Karpas-422 (cell line): ENCODE data around the gene TENT4A. TPM values are rescaled to one million over a fixed set of nuclear protein-coding genes. Genes with fewer than 3 reads are reported as not detected.

Source experiments
- DNase-seq: peaks from one replicate; pipeline ENCODE4 v3.0.0-alpha.2; 2015
- H2AFZ ChIP-seq: fragments of 200-600 bp; sonication (generic); 2 replicates; pipeline ENCODE4 v1.6.1; 2014; ENCODE audit warnings: antibody characterized with exemption, low read length, mixed read lengths
- H3K27ac ChIP-seq: fragments of 200-600 bp; sonication (generic); 2 replicates; pipeline ENCODE4 v1.5.1; 2014; ENCODE audit warnings: mild to moderate bottlenecking, low read length, moderate library complexity
- H3K27me3 ChIP-seq: fragments of 200-600 bp; sonication (generic); 2 replicates; pipeline ENCODE4 v1.6.1; 2014; ENCODE audit warnings: low read length, mixed read lengths
- H3K36me3 ChIP-seq: fragments of 200-600 bp; sonication (generic); 2 replicates; pipeline ENCODE4 v1.6.1; 2014; ENCODE audit warnings: low read length, mixed read lengths; ENCODE audit not compliant: insufficient read depth
- H3K4me1 ChIP-seq: fragments of 200-600 bp; sonication (generic); 2 replicates; pipeline ENCODE4 v1.6.1; 2014; ENCODE audit warnings: mild to moderate bottlenecking, low read length, mixed read lengths
- H3K4me2 ChIP-seq: fragments of 200-600 bp; sonication (generic); 2 replicates; pipeline ENCODE4 v1.6.1; 2014; ENCODE audit warnings: low read length, low read depth, mild to moderate bottlenecking; ENCODE audit not compliant: poor library complexity, severe bottlenecking
- H3K4me3 ChIP-seq: fragments of 200-600 bp; sonication (generic); 2 replicates; pipeline ENCODE4 v1.5.1; 2014; ENCODE audit warnings: mild to moderate bottlenecking, antibody characterized with exemption, low read length, mixed read lengths
- H3K79me2 ChIP-seq: fragments of 200-600 bp; sonication (generic); 2 replicates; pipeline ENCODE4 v1.6.1; 2014; ENCODE audit warnings: mild to moderate bottlenecking, low read length, mixed read lengths
- H3K9ac ChIP-seq: fragments of 200-600 bp; sonication (generic); 2 replicates; pipeline ENCODE4 v1.6.0; 2014; ENCODE audit warnings: low read length
- H3K9me2 ChIP-seq: fragments of 200-600 bp; sonication (generic), shearing (Covaris generic); replicated peaks from 2 replicates; pipeline ENCODE4 v1.6.0; 2014; ENCODE audit warnings: mild to moderate bottlenecking, low read length, moderate library complexity; ENCODE audit not compliant: insufficient read depth
- H3K9me3 ChIP-seq: fragments of 300-700, 200-600 bp; sonication (generic); 2 replicates; pipeline ENCODE4 v1.6.1; 2014; ENCODE audit warnings: low read length, mixed read lengths
- H4K20me1 ChIP-seq: fragments of 200-600 bp; sonication (generic); 2 replicates; pipeline ENCODE4 v1.6.1; 2014; ENCODE audit warnings: mild to moderate bottlenecking, antibody characterized with exemption, low read length, low read depth; ENCODE audit not compliant: insufficient read depth
- total RNA-seq: library from RNA; depleted of rRNA; stranded (reverse); fragments of >200 nt; shearing (Covaris generic); gene quantifications from 2 replicates; pipeline ENCODE4 v1.2.3, GENCODE V29; 2014; ENCODE audit warnings: low replicate concordance

Gene TENT4A
- total RNA-seq, 1 experiment from 2014 or later = 45.3 TPM

- Histone ChIP-seq H3K27me3 (no peaks in the 10 kb centered on the region), H3K79me2 (peaks cover 97% of the 10 kb centered on the region), H2AFZ (no peak overlapping the region), H3K9ac (peak overlapping the region; percentile 43), H3K9me2 (no peaks in the 10 kb centered on the region), H3K4me2 (peak overlapping the region; percentile 68), H4K20me1 (peaks cover 40% of the 10 kb centered on the region), H3K36me3 (peaks cover 12% of the 10 kb centered on the region; the same call in 1 of the 2 replicates), H3K27ac (peak overlapping the region; percentile 66), H3K4me3 (peak overlapping the region; percentile 45), H3K9me3 (no peaks in the 10 kb centered on the region), H3K4me1 (peaks cover 85% of the 10 kb centered on the region)
- DNase-seq = peak; percentile 53
Measured at GRCh38 chr5:6721442-6721841, 8.2 kb downstream of the TENT4A start.

GRCh38 chr5:6722015-6722414, 8.8 kb downstream of the TENT4A start:
- Histone ChIP-seq H3K79me2 (peaks cover 97% of the 10 kb centered on the region), H3K9me2 (no peaks in the 10 kb centered on the region), H3K27ac (peak overlapping the region; percentile 66), H3K27me3 (no peaks in the 10 kb centered on the region), H3K4me1 (peaks cover 85% of the 10 kb centered on the region), H4K20me1 (peaks cover 39% of the 10 kb centered on the region), H3K9me3 (no peaks in the 10 kb centered on the region), H2AFZ (no peak overlapping the region), H3K4me3 (peak overlapping the region; percentile 45), H3K36me3 (peaks cover 12% of the 10 kb centered on the region; the same call in 1 of the 2 replicates), H3K9ac (peak overlapping the region; percentile 43), H3K4me2 (peak overlapping the region; percentile 68)
- no peak for DNase-seq

- peaks cover 34% of the 10 kb centered on the region for H4K20me1 ChIP-seq
- H3K9ac ChIP-seq = no peak overlapping the region
- peaks cover 85% of the 10 kb centered on the region for H3K4me1 ChIP-seq
- peaks cover 5% of the 10 kb centered on the region; the same call in 1 of the 2 replicates for H3K36me3 ChIP-seq
- no peaks in the 10 kb centered on the region for H3K9me2 ChIP-seq
- peak overlapping the region; percentile 66 for H3K27ac ChIP-seq
- no peak overlapping the region for H3K4me3 ChIP-seq
- no peaks in the 10 kb centered on the region for H3K27me3 ChIP-seq
- no peak overlapping the region for H2AFZ ChIP-seq
- H3K4me2 ChIP-seq = no peak overlapping the region
- DNase-seq = no peak
- peaks cover 97% of the 10 kb centered on the region for H3K79me2 ChIP-seq
- no peaks in the 10 kb centered on the region for H3K9me3 ChIP-seq
Measured at GRCh38 chr5:6723122-6723815, 10.0 kb downstream of the TENT4A start.

GRCh38 chr5:6723816-6724300, 10.6 kb downstream of the TENT4A start:
- H3K4me1 ChIP-seq = peaks cover 85% of the 10 kb centered on the region

GRCh38 chr5:6724321-6724929, 11.2 kb downstream of the TENT4A start:
- H3K9me2 ChIP-seq = no peaks in the 10 kb centered on the region
- peaks cover 97% of the 10 kb centered on the region for H3K79me2 ChIP-seq
- H3K27ac ChIP-seq = no peak overlapping the region
- H2AFZ ChIP-seq = no peak overlapping the region
- no peak overlapping the region for H3K4me3 ChIP-seq
- H3K4me1 ChIP-seq = peaks cover 84% of the 10 kb centered on the region
- no peak for DNase-seq
- H3K36me3 ChIP-seq = no peaks in the 10 kb centered on the region
- H3K27me3 ChIP-seq = no peaks in the 10 kb centered on the region
- H3K4me2 ChIP-seq = no peak overlapping the region
- H3K9me3 ChIP-seq = no peaks in the 10 kb centered on the region
- H4K20me1 ChIP-seq = peaks cover 24% of the 10 kb centered on the region; the same call in 1 of the 2 replicates
- no peak overlapping the region for H3K9ac ChIP-seq

More at GRCh38 chr5:6723816-6724300, 10.6 kb downstream of the TENT4A start:
- peaks cover 97% of the 10 kb centered on the region for H3K79me2 ChIP-seq
- no peak overlapping the region for H2AFZ ChIP-seq
- H3K4me2 ChIP-seq = no peak overlapping the region
- no peak overlapping the region for H3K4me3 ChIP-seq
- no peaks in the 10 kb centered on the region for H3K9me3 ChIP-seq
- H3K27me3 ChIP-seq = no peaks in the 10 kb centered on the region
- H4K20me1 ChIP-seq = peaks cover 28% of the 10 kb centered on the region; the same call in 1 of the 2 replicates
- H3K36me3 ChIP-seq = no peaks in the 10 kb centered on the region
- H3K9me2 ChIP-seq = no peaks in the 10 kb centered on the region
- no peak overlapping the region for H3K9ac ChIP-seq
- no peak overlapping the region for H3K27ac ChIP-seq
- no peak for DNase-seq

- Histone ChIP-seq H3K4me2 (no peak overlapping the region), H3K9me2 (no peaks in the 10 kb centered on the region), H3K4me3 (no peak overlapping the region), H4K20me1 (peaks cover 15% of the 10 kb centered on the region; the same call in 1 of the 2 replicates), H3K36me3 (no peaks in the 10 kb centered on the region), H3K27ac (no peak overlapping the region), H3K79me2 (peaks cover 97% of the 10 kb centered on the region), H3K9me3 (no peaks in the 10 kb centered on the region), H2AFZ (no peak overlapping the region), H3K4me1 (peaks cover 76% of the 10 kb centered on the region), H3K9ac (no peak overlapping the region), H3K27me3 (no peaks in the 10 kb centered on the region)
- DNase-seq = no peak
Measured at GRCh38 chr5:6725421-6725820, 12.2 kb downstream of the TENT4A start.

GRCh38 chr5:6726006-6726405, 12.8 kb downstream of the TENT4A start:
- Histone ChIP-seq H3K9me3 (no peaks in the 10 kb centered on the region), H3K27ac (no peak overlapping the region), H3K4me2 (peak overlapping the region; percentile 40), H3K4me1 (peaks cover 72% of the 10 kb centered on the region), H4K20me1 (peaks cover 15% of the 10 kb centered on the region; the same call in 1 of the 2 replicates), H3K27me3 (no peaks in the 10 kb centered on the region), H3K79me2 (peaks cover 98% of the 10 kb centered on the region), H3K9me2 (no peaks in the 10 kb centered on the region), H3K4me3 (no peak overlapping the region), H2AFZ (no peak overlapping the region), H3K9ac (no peak overlapping the region), H3K36me3 (no peaks in the 10 kb centered on the region)
- DNase-seq = no peak

GRCh38 chr5:6727231-6727630, 14.0 kb downstream of the TENT4A start:
- Histone ChIP-seq H3K79me2 (peaks cover 98% of the 10 kb centered on the region), H3K4me1 (peaks cover 60% of the 10 kb centered on the region), H2AFZ (no peak overlapping the region), H4K20me1 (peaks cover 17% of the 10 kb centered on the region; the same call in 1 of the 2 replicates), H3K36me3 (no peaks in the 10 kb centered on the region), H3K9me3 (no peaks in the 10 kb centered on the region), H3K9me2 (no peaks in the 10 kb centered on the region), H3K4me3 (peak overlapping the region; percentile 34; the same call in 1 of the 2 replicates), H3K27ac (peak overlapping the region; percentile 61), H3K9ac (peak overlapping the region; percentile 42), H3K4me2 (peak overlapping the region; percentile 40), H3K27me3 (no peaks in the 10 kb centered on the region)
- no peak for DNase-seq
